Omental fat pad (tissue), 4 donors: ENCODE data around the gene SLC11A1. TPM values are rescaled to one million over a fixed set of nuclear protein-coding genes. Genes with fewer than 3 reads are reported as not detected.

Experiments used
- ATAC-seq: fragments of 150-250 bp; one replicate; pipeline ENCODE4 v1.9.1; 2016; ENCODE audit warnings: mild to moderate bottlenecking, moderate library complexity; ENCODE audit not compliant: low FRiP score
- DNase-seq: peaks from one replicate; pipeline ENCODE4 v3.0.0-alpha.2; 2019; ENCODE audit warnings: low spot score
- total RNA-seq, 4 donors: library from RNA; depleted of rRNA; stranded (reverse); fragments of >200 nt; gene quantifications; one replicate each; pipeline ENCODE4 v1.1.0, GENCODE V29; 2016
- TF ChIP-seq, protein P1 (sequence below), 3 donors: fragments of 450-650 bp; IDR thresholded peaks; one replicate each; pipeline ENCODE4 v1.5.1; 2016 to 2017; ENCODE audit warnings: antibody characterized with exemption in 3 of 3, mild to moderate bottlenecking in 3 of 3, moderate library complexity in 2 of 3

The SLC11A1 gene
- total RNA-seq, 4 donors from 2014 or later, result 40.0 to 218 (median 127) TPM

DNA sequence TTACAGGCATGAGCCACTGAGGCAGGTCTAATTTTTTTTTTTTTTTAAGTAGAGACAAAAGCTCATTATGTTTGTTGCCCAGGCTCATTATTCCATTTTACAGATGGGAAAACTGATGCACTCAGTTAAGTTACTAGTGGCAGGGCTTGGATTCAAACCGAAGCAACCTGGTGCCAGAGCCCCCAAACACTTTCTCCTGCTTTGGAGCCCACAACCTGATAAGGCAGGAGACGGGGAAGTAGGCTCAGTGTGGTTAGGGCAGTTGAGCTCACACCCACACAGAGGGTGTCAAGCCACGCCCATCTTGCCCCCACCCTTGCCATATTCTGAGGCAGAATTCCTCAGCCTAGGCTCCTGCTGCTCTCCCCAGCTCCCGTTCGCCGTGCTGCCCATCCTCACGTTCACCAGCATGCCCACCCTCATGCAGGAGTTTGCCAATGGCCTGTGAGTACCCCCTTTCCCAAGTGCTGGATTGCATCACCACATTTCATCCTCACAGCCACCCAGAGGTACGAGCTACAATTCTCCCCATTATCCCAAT lies 11.7 kb downstream of the SLC11A1 start:
- DNase-seq (no peak), ATAC-seq (no peak)
- TF ChIP-seq, protein P1, sequence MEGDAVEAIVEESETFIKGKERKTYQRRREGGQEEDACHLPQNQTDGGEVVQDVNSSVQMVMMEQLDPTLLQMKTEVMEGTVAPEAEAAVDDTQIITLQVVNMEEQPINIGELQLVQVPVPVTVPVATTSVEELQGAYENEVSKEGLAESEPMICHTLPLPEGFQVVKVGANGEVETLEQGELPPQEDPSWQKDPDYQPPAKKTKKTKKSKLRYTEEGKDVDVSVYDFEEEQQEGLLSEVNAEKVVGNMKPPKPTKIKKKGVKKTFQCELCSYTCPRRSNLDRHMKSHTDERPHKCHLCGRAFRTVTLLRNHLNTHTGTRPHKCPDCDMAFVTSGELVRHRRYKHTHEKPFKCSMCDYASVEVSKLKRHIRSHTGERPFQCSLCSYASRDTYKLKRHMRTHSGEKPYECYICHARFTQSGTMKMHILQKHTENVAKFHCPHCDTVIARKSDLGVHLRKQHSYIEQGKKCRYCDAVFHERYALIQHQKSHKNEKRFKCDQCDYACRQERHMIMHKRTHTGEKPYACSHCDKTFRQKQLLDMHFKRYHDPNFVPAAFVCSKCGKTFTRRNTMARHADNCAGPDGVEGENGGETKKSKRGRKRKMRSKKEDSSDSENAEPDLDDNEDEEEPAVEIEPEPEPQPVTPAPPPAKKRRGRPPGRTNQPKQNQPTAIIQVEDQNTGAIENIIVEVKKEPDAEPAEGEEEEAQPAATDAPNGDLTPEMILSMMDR (IDR thresholded peaks at IDR 0.05), result no peak

DNA sequence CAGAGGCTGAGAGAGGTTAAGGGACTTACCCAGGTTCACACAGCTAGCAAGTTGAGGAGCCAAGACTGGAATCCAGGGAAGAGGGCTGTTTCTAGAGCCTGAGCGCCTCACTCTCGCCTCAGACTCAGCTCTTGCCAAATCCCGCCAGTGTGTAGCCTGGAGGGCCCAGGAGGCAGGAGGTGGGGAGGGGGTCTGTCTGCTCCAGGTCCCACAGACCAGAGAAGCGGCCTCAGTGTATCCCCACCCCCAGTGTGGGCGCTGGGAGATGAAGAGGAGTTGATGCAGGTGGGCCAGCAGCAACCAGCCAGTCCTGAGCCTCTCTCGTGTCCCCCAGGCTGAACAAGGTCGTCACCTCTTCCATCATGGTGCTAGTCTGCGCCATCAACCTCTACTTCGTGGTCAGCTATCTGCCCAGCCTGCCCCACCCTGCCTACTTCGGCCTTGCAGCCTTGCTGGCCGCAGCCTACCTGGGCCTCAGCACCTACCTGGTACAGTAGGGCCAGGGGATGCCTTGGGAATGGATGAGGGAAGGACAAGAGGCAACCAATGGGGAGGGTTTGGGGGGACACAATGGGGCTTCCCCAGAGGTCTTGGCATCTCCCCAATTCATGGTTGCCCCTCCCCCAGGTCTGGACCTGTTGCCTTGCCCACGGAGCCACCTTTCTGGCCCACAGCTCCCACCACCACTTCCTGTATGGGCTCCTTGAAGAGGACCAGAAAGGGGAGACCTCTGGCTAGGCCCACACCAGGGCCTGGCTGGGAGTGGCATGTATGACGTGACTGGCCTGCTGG lies 12.4 kb downstream of the SLC11A1 start:
- ATAC-seq (no peak), DNase-seq (no peak)
- TF ChIP-seq, protein P1 (IDR thresholded peaks at IDR 0.05), result no peak

DNA sequence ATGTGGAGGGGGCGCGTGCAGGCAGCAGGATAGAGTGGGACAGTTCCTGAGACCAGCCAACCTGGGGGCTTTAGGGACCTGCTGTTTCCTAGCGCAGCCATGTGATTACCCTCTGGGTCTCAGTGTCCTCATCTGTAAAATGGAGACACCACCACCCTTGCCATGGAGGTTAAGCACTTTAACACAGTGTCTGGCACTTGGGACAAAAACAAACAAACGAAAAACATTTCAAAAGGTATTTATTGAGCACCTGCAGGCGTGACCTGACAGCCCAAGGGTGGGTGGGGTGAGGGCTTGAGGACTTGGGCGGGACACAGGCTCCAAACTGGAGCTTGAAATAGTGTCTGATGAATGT lies 13.0 kb downstream of the SLC11A1 start:
- TF ChIP-seq, protein P1 (IDR thresholded peaks at IDR 0.05), result no peak
- ATAC-seq (no peak), DNase-seq (no peak)

DNA sequence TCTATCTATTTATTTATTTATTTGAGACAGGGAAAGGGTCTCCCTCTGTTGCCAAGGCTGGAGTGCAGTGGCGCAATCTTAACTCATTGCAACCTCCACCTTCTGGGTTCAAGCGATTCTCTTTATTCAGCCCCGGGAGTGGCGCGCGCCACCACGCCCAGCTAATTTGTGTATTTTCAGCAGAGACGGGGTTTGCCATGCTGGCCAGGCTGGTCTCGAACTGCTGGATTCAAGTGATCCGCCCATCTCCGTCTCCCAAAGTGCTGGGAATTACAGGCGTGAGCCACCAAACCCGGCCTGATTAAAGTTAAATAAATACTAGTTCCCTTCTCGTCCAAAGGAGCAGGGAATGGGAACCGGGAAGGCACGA lies 13.4 kb downstream of the SLC11A1 start:
- no peak for DNase-seq
- TF ChIP-seq, protein P1 (IDR thresholded peaks at IDR 0.05), result no peak
- no peak for ATAC-seq

DNA sequence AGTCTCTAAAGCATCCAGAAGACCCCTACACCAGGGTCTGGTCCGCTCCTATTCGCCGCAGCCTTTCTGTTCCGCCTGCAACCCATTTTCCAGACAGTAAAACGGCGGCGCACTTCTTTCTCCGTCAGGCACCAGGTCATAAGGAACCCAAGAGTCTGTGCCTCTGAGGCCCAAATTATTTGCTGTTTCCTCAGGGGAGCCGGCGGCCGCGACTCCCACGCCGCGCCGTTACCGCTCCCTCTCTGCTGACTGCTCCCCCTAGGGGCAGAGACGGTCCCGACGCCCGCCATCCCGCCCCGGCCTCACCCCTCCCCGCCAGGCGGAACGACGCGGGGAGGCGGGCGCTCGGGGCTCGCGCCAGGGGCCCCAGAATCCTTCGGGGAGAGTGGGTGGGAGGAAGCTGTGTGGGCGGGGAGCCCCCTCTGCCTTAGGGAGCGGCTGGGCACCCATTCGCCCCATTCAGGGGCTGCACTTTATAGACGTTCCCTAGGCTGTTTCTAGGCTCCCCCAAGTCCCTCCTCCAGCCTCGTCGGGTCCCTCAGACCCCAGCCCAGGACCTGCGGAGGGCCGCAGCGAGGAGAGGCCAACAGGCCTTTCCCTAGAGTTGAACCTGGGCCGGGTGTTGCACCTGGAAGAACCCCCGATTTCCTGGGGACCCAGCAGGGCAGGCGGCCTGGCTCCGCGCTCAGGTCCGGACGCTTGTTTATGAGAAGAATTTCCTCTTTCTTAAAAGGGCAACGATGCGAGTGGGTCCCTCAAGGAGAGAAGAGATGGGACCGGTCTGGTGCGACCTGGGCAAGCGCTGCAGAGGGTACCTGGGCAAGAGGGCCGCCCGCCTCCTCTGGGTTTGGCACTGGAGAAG lies 14.0 kb downstream of the SLC11A1 start:
- TF ChIP-seq, protein P1 (IDR thresholded peaks at IDR 0.05), result peak in 2 of 3 donors; percentile 25 to 38
- peak; percentile 65 for ATAC-seq
- peak; percentile 81 for DNase-seq

DNA sequence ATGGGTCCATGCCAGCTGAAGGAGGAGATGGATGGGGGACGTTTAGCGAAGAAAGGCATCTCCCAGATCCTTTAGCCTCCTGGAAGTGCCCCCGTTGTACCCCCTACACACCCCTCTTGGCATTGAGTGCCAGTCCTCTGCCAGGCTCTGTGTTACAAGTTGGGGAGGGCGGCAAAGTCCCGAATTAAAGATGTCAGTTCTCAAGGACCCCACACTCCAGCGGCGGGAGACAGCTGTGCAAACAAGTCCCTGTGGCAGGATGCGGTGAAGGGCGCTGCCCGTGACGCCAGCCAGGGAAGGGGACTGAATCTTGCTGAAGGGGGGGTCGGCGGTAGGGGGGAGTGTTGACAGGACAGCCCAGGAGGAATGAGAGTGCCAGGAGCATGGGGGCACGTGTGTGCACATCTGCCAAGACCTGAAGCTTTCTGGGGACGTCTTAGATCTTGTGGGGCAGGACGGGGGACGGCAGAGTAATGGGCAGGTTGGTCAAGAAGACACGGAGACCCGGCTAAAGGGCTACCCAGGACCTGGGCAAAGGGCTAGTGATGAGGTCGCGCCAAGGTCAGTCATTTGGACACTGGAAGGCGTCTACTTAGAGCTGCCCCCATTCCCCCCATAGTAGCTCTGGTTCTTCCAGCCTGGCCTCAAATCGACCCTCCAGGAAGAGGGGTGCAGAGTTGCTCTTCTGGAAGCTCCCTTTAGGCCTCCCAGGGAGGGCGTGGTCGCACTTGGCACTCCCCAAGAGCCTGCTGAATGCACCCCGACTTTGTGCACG lies 14.8 kb downstream of the SLC11A1 start:
- TF ChIP-seq, protein P1 (IDR thresholded peaks at IDR 0.05), result no peak
- ATAC-seq (no peak), DNase-seq (no peak)
